IMR-90 (cell line): Measurements from ENCODE around the gene ZNF322. TPM values are rescaled to one million over a fixed set of nuclear protein-coding genes. Genes with fewer than 3 reads are reported as not detected.
"Not testable (repeated sequence)": the region's sequence is repeated elsewhere in the genome, so short reads cannot be mapped to it uniquely, and the experiment has no call there.

Experiments
- ATAC-seq: fragments of 200-7000 bp; cut with Tn5 transposase; 2 replicates; pipeline ENCODE4 v1.9.1; 2020; ENCODE audit warnings: low read depth, mild to moderate bottlenecking, moderate library complexity
- BruUV-seq: library from RNA; stranded (reverse); fragments of 400-500 nt; replicated peaks from 2 replicates; lab custom pipeline; 2021; lab: Mats Ljungman, UMichigan
- CTCF ChIA-PET: fragments of 300-600 bp; formaldehyde crosslinking; extraction: SDS; loops from one replicate; lab custom pipeline; 2021; ENCODE audit warnings: antibody characterized with exemption; lab: Yijun Ruan, JAX
- POLR2A ChIA-PET: fragments of 300-600 bp; sonication (Branson Sonifier 250); formaldehyde crosslinking; loops from one replicate; lab custom pipeline; 2022; ENCODE audit warnings: antibody characterized with exemption; ENCODE audit not compliant: unreplicated experiment; lab: Charles Lee
- DNase-seq: peaks from one replicate; pipeline ENCODE4 v3.0.0; 2013
- H2AFZ ChIP-seq: replicated peaks from 2 replicates; pipeline ENCODE3; 2013; ENCODE audit warnings: low read length, mild to moderate bottlenecking; ENCODE audit not compliant: poor library complexity
- H2AK5ac ChIP-seq: 2 replicates; pipeline ENCODE4 v1.6.1; 2013; ENCODE audit warnings: low read depth, low read length, inconsistent platforms
- H2AK9ac ChIP-seq: replicated peaks from 2 replicates; pipeline ENCODE3; 2013; ENCODE audit warnings: mild to moderate bottlenecking, low read depth, low read length, moderate library complexity; ENCODE audit not compliant: poor library complexity
- H2BK120ac ChIP-seq: 2 replicates; pipeline ENCODE4 v1.6.1; 2013; ENCODE audit warnings: low read depth, low read length, inconsistent platforms
- H2BK15ac ChIP-seq: 3 replicates; pipeline ENCODE4 v1.6.1; 2013; ENCODE audit warnings: low read depth, low read length, inconsistent platforms
- H2BK20ac ChIP-seq: 2 replicates; pipeline ENCODE4 v1.6.1; 2013; ENCODE audit warnings: low read depth, mild to moderate bottlenecking, inconsistent platforms, low read length, moderate library complexity
- H2BK5ac ChIP-seq: 2 replicates; pipeline ENCODE4 v1.6.1; 2013; ENCODE audit warnings: mild to moderate bottlenecking, low read depth, low read length, inconsistent platforms; ENCODE audit not compliant: poor library complexity, severe bottlenecking
- H3K14ac ChIP-seq: replicated peaks from 2 replicates; pipeline ENCODE4 v1.6.1; 2013; ENCODE audit warnings: low read depth, low read length, inconsistent platforms
- H3K18ac ChIP-seq: 2 replicates; pipeline ENCODE4 v1.6.1; 2013; ENCODE audit warnings: low read depth, low read length, control low read depth
- H3K23ac ChIP-seq: 2 replicates; pipeline ENCODE4 v1.6.1; 2013; ENCODE audit warnings: low read depth, low read length, inconsistent platforms
- H3K27ac ChIP-seq: 2 replicates; pipeline ENCODE4 v1.5.1; 2013; ENCODE audit warnings: mild to moderate bottlenecking, control low read depth, low read length; ENCODE audit not compliant: insufficient read depth
- H3K27me3 ChIP-seq: 2 replicates; pipeline ENCODE4 v1.6.1; 2013; ENCODE audit warnings: low read length; ENCODE audit not compliant: control insufficient read depth, insufficient read depth
- H3K36me3 ChIP-seq: 2 replicates; pipeline ENCODE4 v1.6.1; 2013; ENCODE audit warnings: low read length, mixed read lengths; ENCODE audit not compliant: control insufficient read depth, insufficient read depth
- H3K4ac ChIP-seq: 2 replicates; pipeline ENCODE4 v1.6.1; 2013; ENCODE audit warnings: low read depth, low read length, inconsistent platforms
- H3K4me1 ChIP-seq: 2 replicates; pipeline ENCODE4 v1.6.1; 2013; ENCODE audit warnings: low read length, mixed read lengths; ENCODE audit not compliant: control insufficient read depth, insufficient read depth
- H3K4me2 ChIP-seq: 2 replicates; pipeline ENCODE4 v1.6.1; 2013; ENCODE audit warnings: low read depth, mild to moderate bottlenecking, control low read depth, low read length, moderate library complexity
- H3K4me3 ChIP-seq: 2 replicates; pipeline ENCODE4 v1.5.1; 2013; ENCODE audit warnings: low read depth, mild to moderate bottlenecking, control low read depth, low read length, moderate library complexity; ENCODE audit not compliant: insufficient read depth
- H3K56ac ChIP-seq: 2 replicates; pipeline ENCODE4 v1.6.1; 2013; ENCODE audit warnings: low read length, inconsistent platforms; ENCODE audit not compliant: insufficient read depth; ENCODE audit errors: extremely low read depth
- H3K79me1 ChIP-seq, 2 experiments: 2 replicates each; pipeline ENCODE4 v1.6.1; 2013; ENCODE audit warnings: low read length in 2 of 2, inconsistent platforms in 1 of 2, low read depth in 1 of 2
- H3K9ac ChIP-seq: 2 replicates; pipeline ENCODE4 v1.6.1; 2013; ENCODE audit warnings: low read depth, low read length, control low read depth
- H3K9me1 ChIP-seq: 2 replicates; pipeline ENCODE4 v1.6.1; 2013; ENCODE audit warnings: low read length, inconsistent platforms; ENCODE audit not compliant: insufficient read depth
- H3K9me3 ChIP-seq: 2 replicates; pipeline ENCODE4 v1.6.1; 2013; ENCODE audit warnings: low read length; ENCODE audit not compliant: control insufficient read depth, insufficient read depth
- H4K20me1 ChIP-seq: 2 replicates; pipeline ENCODE4 v1.6.1; 2013; ENCODE audit warnings: low read length, inconsistent platforms; ENCODE audit not compliant: insufficient read depth
- H4K5ac ChIP-seq: 2 replicates; pipeline ENCODE4 v1.6.1; 2013; ENCODE audit warnings: mild to moderate bottlenecking, low read depth, low read length, control low read depth
- H4K8ac ChIP-seq, 2 experiments: 2 replicates each; pipeline ENCODE4 v1.6.1; 2013; ENCODE audit warnings: low read depth in 2 of 2, low read length in 2 of 2, control low read depth in 1 of 2, inconsistent platforms in 1 of 2
- H4K91ac ChIP-seq: 2 replicates; pipeline ENCODE4 v1.6.1; 2013; ENCODE audit warnings: low read depth, low read length, inconsistent platforms; ENCODE audit not compliant: insufficient read depth
- WGBS, 2 experiments: methylation state at CpG; one replicate each; pipeline versions ENCODE4 v1.1.5 to v1.1.7; 2013; ENCODE audit warnings: missing lambda C conversion rate in 2 of 2; ENCODE audit not compliant: insufficient read length in 1 of 2; ENCODE audit errors: extremely low coverage in 2 of 2; 5-methylcytosine and 5-hydroxymethylcytosine counted together
- dilution Hi-C: fragments of 300-500 bp; cut with HindIII; formaldehyde crosslinking; loops from one replicate; pipeline ENCODE4 v1.14.3; 2018; ENCODE audit warnings: low sequenced_read_pairs; ENCODE audit not compliant: unreplicated experiment
- in situ Hi-C: fragments of 300-500 bp; cut with MboI; formaldehyde crosslinking; loops from 3 replicates; pipeline ENCODE4 v1.14.3; 2019; ENCODE audit warnings: low sequenced_read_pairs, inconsistent platforms, mixed read lengths
- intact Hi-C: fragments of 100-400 bp; cut with micrococcal nuclease; formaldehyde crosslinking; loops from 2 replicates; pipeline ENCODE4 v1.10.0; 2022
- polyA plus RNA-seq, 3 experiments: library from polyadenylated mRNA; depleted of rRNA; stranded (reverse); fragments of >200 nt; gene quantifications; 2 replicates each; pipeline ENCODE4 v1.2.3, GENCODE V29; 2012; ENCODE audit warnings: low replicate concordance in 1 of 3
- total RNA-seq: library from RNA; depleted of rRNA; stranded (reverse); fragments of >200 nt; gene quantifications from 2 replicates; pipeline ENCODE4 v1.2.3, GENCODE V29; 2012

ZNF322 gene
- total and polyA plus RNA-seq, 2 of the 4 experiments (the other 2 are of a cell fraction), result 5.3 to 23.3 TPM

GRCh38 chr6:26670003-26670402, 10.5 kb upstream of the ZNF322 start:
- intact Hi-C loops, DNase-seq, ATAC-seq, H3K56ac ChIP-seq, H4K8ac ChIP-seq, H3K79me1 ChIP-seq, H2BK20ac ChIP-seq, H2BK15ac ChIP-seq, H4K5ac ChIP-seq, H3K9ac ChIP-seq, H2BK120ac ChIP-seq, H3K27me3 ChIP-seq, H2BK5ac ChIP-seq, H3K4me1 ChIP-seq, H2AK9ac ChIP-seq, H3K9me1 ChIP-seq, H3K9me3 ChIP-seq, H2AK5ac ChIP-seq, H3K4me2 ChIP-seq, dilution Hi-C loops, in situ Hi-C loops, H3K14ac ChIP-seq, H3K4me3 ChIP-seq, H3K36me3 ChIP-seq, H4K91ac ChIP-seq, CTCF ChIA-PET, H2AFZ ChIP-seq, H3K23ac ChIP-seq, BruUV-seq, POLR2A ChIA-PET, H4K20me1 ChIP-seq, H3K4ac ChIP-seq, H3K27ac ChIP-seq, H3K18ac ChIP-seq: not testable (repeated sequence)
- 92% methylated on average over 2 of the region's 6 CpGs; no CpG with 5 or more reads in 1 of the 2 experiments for WGBS, 2 experiments
